Heart right ventricle (tissue), 16 donors: ENCODE results near the gene SMNDC1. TPM values are rescaled to one million over a fixed set of nuclear protein-coding genes. Genes with fewer than 3 reads are reported as not detected.

Experiments
- ATAC-seq, 8 donors: fragments of 200-7000 bp; cut with Tn5 transposase; one replicate each; pipeline ENCODE4 v1.9.1; 2020; ENCODE audit warnings: mild to moderate bottlenecking in 8 of 8, moderate library complexity in 8 of 8, moderate number of reproducible peaks in 1 of 8
- DNase-seq, 2 donors: peaks; one replicate each; pipeline ENCODE4 v3.0.0-alpha.2; 2020
- H3K27ac ChIP-seq, 10 donors: fragments of 200-600 bp; sonication (generic) in 2 of 10; one replicate each; pipeline versions ENCODE4 v1.5.0 to v1.8.0; 2020 to 2022; ENCODE audit warnings: mild to moderate bottlenecking in 3 of 10
- H3K27me3 ChIP-seq, 7 donors: fragments of 200-600 bp; one replicate each; pipeline ENCODE4 v1.8.0; 2021 to 2022; ENCODE audit warnings: mild to moderate bottlenecking in 2 of 7
- H3K36me3 ChIP-seq, 9 donors: fragments of 200-600 bp; sonication (generic) in 1 of 9; one replicate each; pipeline versions ENCODE4 v1.5.0 to v1.8.0; 2020 to 2022; ENCODE audit warnings: mild to moderate bottlenecking in 2 of 9
- H3K4me1 ChIP-seq, 9 donors: fragments of 200-600 bp; sonication (generic) in 1 of 9; one replicate each; pipeline versions ENCODE4 v1.5.0 to v1.8.0; 2020 to 2022; ENCODE audit warnings: mild to moderate bottlenecking in 4 of 9
- H3K4me3 ChIP-seq, 10 donors: fragments of 200-600 bp; sonication (generic) in 2 of 10; one replicate each; pipeline versions ENCODE4 v1.5.0 to v1.8.0; 2020 to 2022; ENCODE audit warnings: mild to moderate bottlenecking in 7 of 10, moderate library complexity in 2 of 10
- H3K9me3 ChIP-seq, 11 donors: fragments of 200-600 bp in 10 of 11; sonication (generic) in 2 of 11; one replicate each; pipeline versions ENCODE4 v1.5.0 to v1.8.0; 2013 to 2022; ENCODE audit warnings: mild to moderate bottlenecking in 2 of 11, control low read depth in 1 of 11, moderate library complexity in 1 of 11
- CTCF ChIP-seq, 9 donors: fragments of 200-600 bp; sonication (generic) in 2 of 9; IDR thresholded peaks; one replicate each; pipeline versions ENCODE4 v1.5.0 to v1.8.0; 2021 to 2022; ENCODE audit warnings: antibody characterized with exemption in 9 of 9, mild to moderate bottlenecking in 5 of 9, moderate library complexity in 1 of 9
- WGBS, 2 donors: extraction: QIAGEN DNeasy Blood & Tissue Kit; methylation state at CpG; one replicate each; pipeline ENCODE4 v1.1.7; 2013; ENCODE audit warnings: inconsistent platforms in 1 of 2; 5-methylcytosine and 5-hydroxymethylcytosine counted together
- intact Hi-C, 10 donors: fragments of 100-400 bp; cut with DNase I; formaldehyde crosslinking; loops; one replicate each; pipeline versions ENCODE4 v1.11.1 to v1.14.2; 2022
- polyA plus RNA-seq, 2 donors: library from polyadenylated mRNA; stranded (reverse); fragments of 200-250 nt; gene quantifications; one replicate each; pipeline ENCODE4 v1.2.3, GENCODE V29; 2013
- total RNA-seq, 10 donors: library from RNA; stranded (reverse); fragmentation: NEBNext Ultra II Directional in 3 of 10; extraction: Animal tissue kit (Norgen Biotek cat#: 25700) in 3 of 10; gene quantifications; one replicate each; pipeline versions ENCODE4 v1.2.1 to v1.2.4, GENCODE V29; 2021 to 2023
- donor health status: Arrhythmogenic right ventricular cardiomyopathy.
- donor health status: ischemic (EF 13 %, LVEDD 7.1; RV severe dilation, severe dysfunction).
- donor health status: healthy with polysubstance abuse.
- donor health status: DM: no; HTN: yes; CAD: no.
- donor health status: DM: no; HTN: no; CAD: no.
- donor health status: ischemic (EF 25% LVEDD 6.9; RV normal size, moderate dysfunction).
- donor health status: ischemic (EF 25% LVEDD 5.7; RV mildly dilated, moderate dysfunction).
- donor health status: healthy.
- donor health status: DM: yes; HTN: yes; CAD: no.
- donor health status: Ischemic cardiomyopathy.
- donor health status: ischemic (EF 35%, LVEDD 5.7; RV mildly dilated, moderate dysfunction).
- donor health status: nonischemic (EF 11% LVEDD 7.7; RV severe dilation, severe dysfunction).
- donor health status: DM: yes; HTN: yes; CAD: no.
- donor health status: PGD.
- donor health status: ischemic (EF 29% LVEDD 5.4; RV normal size, mild dysfunction).
- donor health status: nonischemic (EF 23%, LVEDD 6.1; RV moderate dilation, normal function).

SMNDC1 gene
- total and polyA plus RNA-seq, 12 donors = 10.1 to 28.0 (median 20.7) TPM

- peaks cover 0 to 84% (median 35%) of the 10 kb centered on the region in 9 donors for H3K36me3 ChIP-seq
- no peak for ATAC-seq
- no peaks in the 10 kb centered on the region for H3K9me3 ChIP-seq
These were observed 19.2 kb downstream of the SMNDC1 start for GRCh38 chr10:110285501-110285900.

GRCh38 chr10:110284262-110284661 is 20.5 kb downstream of the SMNDC1 start:
- TF ChIP-seq CTCF (IDR thresholded peaks at IDR 0.05) = no peak
- no peaks in the 10 kb centered on the region for H3K27me3 ChIP-seq
- intact Hi-C loops = loop anchor here in 3 of 10 donors (5.0 to 10.0 kb wide), 3 partner anchors 277 to 402 kb away; partner anchors contain the start of gene ADD3 (in 1 of the 3)

More at GRCh38 chr10:110285501-110285900, 19.2 kb downstream of the SMNDC1 start:
- Histone ChIP-seq H3K27ac (no peak overlapping the region), H3K4me3 (no peak overlapping the region), H3K27me3 (no peaks in the 10 kb centered on the region), H3K4me1 (peaks cover 0 to 11% (median 0%) of the 10 kb centered on the region in 9 donors)
- no peak for TF ChIP-seq CTCF (IDR thresholded peaks at IDR 0.05)
- 95 to 98% methylated on average over 2 of the region's 2 CpGs for WGBS, 2 donors
- no peak for DNase-seq
- intact Hi-C loops = loop anchor here in 1 of 10 donors (10.0 kb wide), 1 partner anchor 401 kb away; no protein-coding TSS in a partner anchor

GRCh38 chr10:110279407-110279986 is 25.2 kb downstream of the SMNDC1 start:
- peak overlapping the region in 6 of 10 donors; percentile 5 to 57 (median 41) for H3K27ac ChIP-seq
- TF ChIP-seq CTCF (IDR thresholded peaks at IDR 0.05) = peak; percentile 69 to 89 (median 78)

More at GRCh38 chr10:110284262-110284661, 20.5 kb downstream of the SMNDC1 start:
- H3K9me3 ChIP-seq = no peaks in the 10 kb centered on the region
- H3K4me3 ChIP-seq = no peak overlapping the region
- no peak overlapping the region for H3K27ac ChIP-seq
- DNase-seq (no peak), ATAC-seq (no peak)
- H3K4me1 ChIP-seq = peaks cover 0 to 18% (median 7%) of the 10 kb centered on the region in 9 donors
- peaks cover 0 to 83% (median 35%) of the 10 kb centered on the region in 9 donors for H3K36me3 ChIP-seq
- 94% methylated on average over 3 of the region's 3 CpGs for WGBS, 2 donors

GRCh38 chr10:110278562-110279406 is 25.9 kb downstream of the SMNDC1 start:
- Histone ChIP-seq H3K4me3 (peak overlapping the region in 1 of 10 donors; percentile 26), H3K27me3 (no peaks in the 10 kb centered on the region), H3K4me1 (peaks cover 6 to 62% (median 36%) of the 10 kb centered on the region in 9 donors), H3K36me3 (peaks cover 0 to 28% (median 9%) of the 10 kb centered on the region in 9 donors), H3K27ac (peak overlapping the region in 9 of 10 donors; percentile 4 to 57 (median 25)), H3K9me3 (no peaks in the 10 kb centered on the region)
- ATAC-seq = peak in 3 of 8 donors; percentile 3 to 16 (median 11)
- intact Hi-C loops = loop anchor here in 9 of 10 donors (1.0 to 10.0 kb wide), 12 partner anchors 51 to 396 kb away; partner anchors contain the start of genes ADD3 (in 1 of the 9) and MXI1 (in 1 of the 9)
- TF ChIP-seq CTCF (IDR thresholded peaks at IDR 0.05) = no peak
- DNase-seq = no peak
- 62 to 66% methylated on average over 7 of the region's 7 CpGs for WGBS, 2 donors

More at GRCh38 chr10:110279407-110279986, 25.2 kb downstream of the SMNDC1 start:
- ATAC-seq (peak; percentile 46 to 84 (median 76)), DNase-seq (peak in 1 of 2 donors; percentile 71)
- Histone ChIP-seq H3K27me3 (no peaks in the 10 kb centered on the region), H3K9me3 (no peaks in the 10 kb centered on the region), H3K4me3 (peak overlapping the region in 1 of 10 donors; percentile 26), H3K36me3 (peaks cover 0 to 35% (median 9%) of the 10 kb centered on the region in 9 donors), H3K4me1 (peaks cover 2 to 55% (median 30%) of the 10 kb centered on the region in 9 donors)
- intact Hi-C loops = loop anchor here in 9 of 10 donors (1.0 to 10.0 kb wide), 12 partner anchors 52 to 397 kb away; partner anchors contain the start of genes ADD3 (in 1 of the 9) and MXI1 (in 1 of the 9)
- WGBS, 2 donors = 28 to 29% methylated on average over 6 of the region's 6 CpGs
